GM12873 (cell line): ENCODE measurements around the gene ANKFN1.

Source experiments
- TF ChIP-seq, protein P1 (sequence below): IDR thresholded peaks from 2 replicates; pipeline ENCODE4 v1.5.1; 2012; ENCODE audit warnings: low read depth, mild to moderate bottlenecking, moderate library complexity, low read length, control low read depth; ENCODE audit not compliant: insufficient read depth; ENCODE audit errors: missing control alignments

ANKFN1 gene

DNA sequence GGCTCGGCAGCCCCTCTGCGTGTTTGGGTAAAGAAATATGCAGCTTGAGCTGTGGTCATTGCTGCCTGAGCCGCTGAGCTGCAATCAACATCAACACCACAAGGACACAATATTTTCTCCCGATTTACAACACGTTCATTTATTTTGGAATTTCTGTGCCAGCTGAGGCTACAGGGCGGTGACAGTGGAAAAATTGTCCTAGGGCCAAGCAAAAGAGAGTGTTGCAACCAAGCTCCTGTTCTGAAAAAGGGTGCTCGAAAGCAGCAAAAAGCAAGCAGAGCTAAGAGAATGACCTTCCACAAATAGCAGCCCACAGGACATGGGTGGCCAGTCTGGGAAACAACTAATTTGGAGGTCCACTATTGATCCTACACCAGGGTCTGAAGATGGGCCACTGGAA is 404.8 kb downstream of the ANKFN1 start:
- TF ChIP-seq, protein P1, sequence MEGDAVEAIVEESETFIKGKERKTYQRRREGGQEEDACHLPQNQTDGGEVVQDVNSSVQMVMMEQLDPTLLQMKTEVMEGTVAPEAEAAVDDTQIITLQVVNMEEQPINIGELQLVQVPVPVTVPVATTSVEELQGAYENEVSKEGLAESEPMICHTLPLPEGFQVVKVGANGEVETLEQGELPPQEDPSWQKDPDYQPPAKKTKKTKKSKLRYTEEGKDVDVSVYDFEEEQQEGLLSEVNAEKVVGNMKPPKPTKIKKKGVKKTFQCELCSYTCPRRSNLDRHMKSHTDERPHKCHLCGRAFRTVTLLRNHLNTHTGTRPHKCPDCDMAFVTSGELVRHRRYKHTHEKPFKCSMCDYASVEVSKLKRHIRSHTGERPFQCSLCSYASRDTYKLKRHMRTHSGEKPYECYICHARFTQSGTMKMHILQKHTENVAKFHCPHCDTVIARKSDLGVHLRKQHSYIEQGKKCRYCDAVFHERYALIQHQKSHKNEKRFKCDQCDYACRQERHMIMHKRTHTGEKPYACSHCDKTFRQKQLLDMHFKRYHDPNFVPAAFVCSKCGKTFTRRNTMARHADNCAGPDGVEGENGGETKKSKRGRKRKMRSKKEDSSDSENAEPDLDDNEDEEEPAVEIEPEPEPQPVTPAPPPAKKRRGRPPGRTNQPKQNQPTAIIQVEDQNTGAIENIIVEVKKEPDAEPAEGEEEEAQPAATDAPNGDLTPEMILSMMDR, result no peak
